Measurements from ENCODE around the gene RB1. TPM values are rescaled to one million over a fixed set of nuclear protein-coding genes. Genes with fewer than 3 reads are reported as not detected.

The RB1 gene
- total RNA-seq, 1 experiment from 2014 or later = 36.7 TPM

- Histone ChIP-seq H3K4me2 (ENCODE audit: low read length) (no peak overlapping the region), H3K9ac (ENCODE audit: low read length) (no peak overlapping the region), H2AFZ (ENCODE audit: low read depth, low read length, poor library complexity, severe bottlenecking) (no peak overlapping the region), H4K20me1 (ENCODE audit: insufficient read depth) (no peaks in the 10 kb centered on the region), H3K4me1 (ENCODE audit: control insufficient read depth in 1 of 2, insufficient read depth in 2 of 2, low read length in 2 of 2) (no peaks in the 10 kb centered on the region), H3K36me3 (ENCODE audit: control insufficient read depth in 1 of 2, insufficient read depth in 2 of 2, low read length in 2 of 2) (no peaks in the 10 kb centered on the region; a peak in 1 of 4 replicates), H3K79me2 (ENCODE audit: insufficient read depth, low read length) (no peaks in the 10 kb centered on the region), H3K27me3 (ENCODE audit: insufficient read depth, low read length) (no peaks in the 10 kb centered on the region), H3K9me2 (ENCODE audit: insufficient read depth) (no peaks in the 10 kb centered on the region), H3K27ac (ENCODE audit: low read depth, low read length) (no peak overlapping the region), H3K9me3 (ENCODE audit: control insufficient read depth in 1 of 2, insufficient read depth in 1 of 2, low read depth in 1 of 2, low read length in 2 of 2) (no peaks in the 10 kb centered on the region), H3K4me3 (replicated peaks in 1 of 2; ENCODE audit: low read depth in 1 of 2, low read length in 2 of 2) (no peak overlapping the region)
- DNase-seq (ENCODE audit: low read depth, low spot score) = no peak
- ChIA-PET RAD21 (ENCODE audit: low non-redundant PET in 1 of 2, low total read pairs in 2 of 2, uncharacterized antibody in 2 of 2, unreplicated experiment in 2 of 2) (no interaction called here), POLR2A (no interaction called here), CTCF (no interaction called here)
- TF ChIP-seq SP1 (IDR thresholded peaks at IDR 0.05; ENCODE audit: low read depth) (no peak), EZH2 (IDR thresholded peaks at IDR 0.05) (no peak), MAX (IDR thresholded peaks at IDR 0.05) (no peak)
- intact Hi-C loops (cut with micrococcal nuclease) = no loop called here
- no peak for ATAC-seq
- BruUV-seq (replicated peaks) = no TSS peak
Observed at GRCh38 chr13:48393030-48393697, 89.6 kb downstream of the RB1 start.

GRCh38 chr13:48393698-48394085 lies 90.1 kb downstream of the RB1 start:
- intact Hi-C loops (cut with micrococcal nuclease) = no loop called here
- no peak overlapping the region for H3K4me2 ChIP-seq (ENCODE audit: low read length)
- H3K9me2 ChIP-seq (ENCODE audit: insufficient read depth) = no peaks in the 10 kb centered on the region
- no peaks in the 10 kb centered on the region; a peak in 1 of 4 replicates for H3K36me3 ChIP-seq (ENCODE audit: control insufficient read depth in 1 of 2, insufficient read depth in 2 of 2, low read length in 2 of 2)
- BruUV-seq (replicated peaks) = no TSS peak
- H3K27ac ChIP-seq (ENCODE audit: low read depth, low read length) = no peak overlapping the region
- no peaks in the 10 kb centered on the region for H3K27me3 ChIP-seq (ENCODE audit: insufficient read depth, low read length)
- no peaks in the 10 kb centered on the region for H3K4me1 ChIP-seq (ENCODE audit: control insufficient read depth in 1 of 2, insufficient read depth in 2 of 2, low read length in 2 of 2)
- H3K9ac ChIP-seq (ENCODE audit: low read length) = no peak overlapping the region
- ATAC-seq (no peak), DNase-seq (ENCODE audit: low read depth, low spot score) (no peak)
- H3K9me3 ChIP-seq (ENCODE audit: control insufficient read depth in 1 of 2, insufficient read depth in 1 of 2, low read depth in 1 of 2, low read length in 2 of 2) = no peaks in the 10 kb centered on the region
- no peak overlapping the region for H2AFZ ChIP-seq (ENCODE audit: low read depth, low read length, poor library complexity, severe bottlenecking)
- no peaks in the 10 kb centered on the region for H4K20me1 ChIP-seq (ENCODE audit: insufficient read depth)
- TF ChIP-seq ZFX (IDR thresholded peaks at IDR 0.05) (no peak), ZNF274 (IDR thresholded peaks at IDR 0.05; ENCODE audit: low read depth, low read length) (no peak), ELF1 (IDR thresholded peaks at IDR 0.05; ENCODE audit: borderline replicate concordance, low read depth) (no peak), SRF (IDR thresholded peaks at IDR 0.05; ENCODE audit: low read depth) (no peak), EZH2phosphoT487 (IDR thresholded peaks at IDR 0.05; ENCODE audit: borderline replicate concordance) (no peak), SIN3A (IDR thresholded peaks at IDR 0.05; ENCODE audit: low read depth) (no peak), ATF3 (IDR thresholded peaks at IDR 0.05) (no peak), CBX3 (IDR thresholded peaks at IDR 0.05; ENCODE audit: low read depth) (no peak), FOSL1 (IDR thresholded peaks at IDR 0.05; ENCODE audit: low read depth) (no peak), REST (IDR thresholded peaks at IDR 0.05; ENCODE audit: low read depth) (no peak), ZBTB33 (IDR thresholded peaks at IDR 0.05; ENCODE audit: extremely low read depth, insufficient replicate concordance, low read length) (no peak), YY1 (IDR thresholded peaks at IDR 0.05; ENCODE audit: extremely low read depth, insufficient replicate concordance, low read depth, low read length) (no peak), RAD21 (IDR thresholded peaks at IDR 0.05; ENCODE audit: low read depth) (no peak)
- CTCF ChIA-PET = no interaction called here
- H3K4me3 ChIP-seq (replicated peaks in 1 of 2; ENCODE audit: low read depth in 1 of 2, low read length in 2 of 2) = no peak overlapping the region
- H3K79me2 ChIP-seq (ENCODE audit: insufficient read depth, low read length) = no peaks in the 10 kb centered on the region
- POLR2A ChIA-PET = no interaction called here
- RAD21 ChIA-PET (ENCODE audit: low non-redundant PET in 1 of 2, low total read pairs in 2 of 2, uncharacterized antibody in 2 of 2, unreplicated experiment in 2 of 2) = no interaction called here
